Smooth muscle cell (in vitro differentiated cells): Measurements from ENCODE around the gene BAG2. TPM values are rescaled to one million over a fixed set of nuclear protein-coding genes. Genes with fewer than 3 reads are reported as not detected.

ENCODE experiments used
- DNase-seq: peaks from one replicate; lab custom pipeline; 2025; ENCODE audit not compliant: unreplicated experiment; lab: John Stamatoyannopoulos, UW
- H2AFZ ChIP-seq: fragments of 200-600 bp; sonication (generic); 2 replicates; pipeline ENCODE4 v1.6.0; 2016; ENCODE audit warnings: antibody characterized with exemption, low read depth, mild to moderate bottlenecking
- H3F3A ChIP-seq: fragments of 200-600 bp; sonication (generic); 2 replicates; pipeline ENCODE4 v1.6.0; 2017; ENCODE audit warnings: antibody characterized with exemption, low read depth
- H3K27ac ChIP-seq: fragments of 200-600 bp; sonication (generic); 2 replicates; pipeline ENCODE4 v1.5.1; 2016; ENCODE audit warnings: low read depth, mild to moderate bottlenecking
- H3K27me3 ChIP-seq: fragments of 200-600 bp; sonication (generic); 2 replicates; pipeline ENCODE4 v1.6.1; 2016; ENCODE audit warnings: low read depth, mild to moderate bottlenecking
- H3K36me3 ChIP-seq: fragments of 200-600 bp; sonication (generic); 2 replicates; pipeline ENCODE4 v1.5.1; 2016; ENCODE audit warnings: low read depth
- H3K4me1 ChIP-seq: fragments of 200-600 bp; sonication (generic); 2 replicates; pipeline ENCODE4 v1.5.1; 2016; ENCODE audit warnings: low read depth
- H3K4me2 ChIP-seq: fragments of 200-600 bp; sonication (generic); 2 replicates; pipeline ENCODE4 v1.6.0; 2016; ENCODE audit warnings: mild to moderate bottlenecking
- H3K4me3 ChIP-seq: fragments of 200-600 bp; sonication (generic); 2 replicates; pipeline ENCODE4 v1.5.1; 2016; ENCODE audit warnings: mild to moderate bottlenecking
- H3K79me2 ChIP-seq: fragments of 200-600 bp; sonication (generic); 2 replicates; pipeline ENCODE4 v1.6.0; 2016; ENCODE audit warnings: low read depth, mild to moderate bottlenecking
- H3K9ac ChIP-seq: fragments of 200-600 bp; sonication (generic); 2 replicates; pipeline ENCODE4 v1.6.0; 2016; ENCODE audit warnings: low read depth
- H3K9me3 ChIP-seq: fragments of 200-600 bp; sonication (generic); replicated peaks from 2 replicates; pipeline ENCODE4 v1.5.1; 2016; ENCODE audit warnings: low read depth
- H4K20me1 ChIP-seq: fragments of 200-600 bp; sonication (generic); 2 replicates; pipeline ENCODE4 v1.6.0; 2016; ENCODE audit warnings: low read depth
- WGBS: methylation state at CpG from one replicate; pipeline ENCODE4 v1.1.7; 2016; ENCODE audit warnings: low lambda C conversion rate; 5-methylcytosine and 5-hydroxymethylcytosine counted together
- polyA plus RNA-seq: library from polyadenylated mRNA; unstranded; fragments of >200 nt; fragmentation: Nextera tagmentation; extraction: Ambion mirVana; gene quantifications from 2 replicates; pipeline ENCODE4 v1.2.1, GENCODE V29; 2016
- total RNA-seq: library from RNA; depleted of rRNA; stranded (reverse); fragments of >200 nt; gene quantifications from 2 replicates; pipeline ENCODE4 v1.2.3, GENCODE V29; 2014
- TF ChIP-seq, protein P1 (sequence below): fragments of 200-600 bp; sonication (generic); IDR thresholded peaks from 2 replicates; pipeline ENCODE4 v1.5.1; 2017; ENCODE audit warnings: borderline replicate concordance, mild to moderate bottlenecking, antibody characterized with exemption; ENCODE audit not compliant: insufficient read depth, poor library complexity, severe bottlenecking

BAG2 gene
- total and polyA plus RNA-seq, 2 experiments from 2014 or later = 12.4 to 15.7 TPM

DNA sequence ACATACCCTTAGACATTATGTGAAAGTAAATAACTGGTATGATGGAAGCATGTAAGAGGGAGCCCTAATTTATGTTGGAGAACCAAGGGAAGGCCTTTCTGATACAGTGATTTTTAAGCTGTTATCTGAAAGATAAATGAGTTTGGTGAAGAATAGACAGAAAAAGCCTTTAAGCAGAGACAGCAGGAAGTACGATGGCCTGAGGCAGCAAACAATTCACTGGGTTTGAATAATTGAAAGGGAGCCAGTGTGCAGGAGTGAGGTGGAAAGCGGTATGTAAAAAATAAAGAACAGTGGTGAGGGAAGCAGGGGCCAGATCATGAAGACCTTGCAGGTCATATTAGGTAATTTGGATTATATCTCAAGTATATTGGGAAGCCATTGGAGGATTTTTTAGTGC lies 54.1 kb downstream of the BAG2 start:
- Histone ChIP-seq H3K9ac (no peak overlapping the region), H3K27ac (no peak overlapping the region), H3K9me3 (no peaks in the 10 kb centered on the region), H3K79me2 (peaks cover 9% of the 10 kb centered on the region), H3K4me3 (no peak overlapping the region), H3K4me2 (no peak overlapping the region), H3K4me1 (peaks cover 13% of the 10 kb centered on the region), H3F3A (no peaks in the 10 kb centered on the region), H2AFZ (no peak overlapping the region), H4K20me1 (no peaks in the 10 kb centered on the region), H3K36me3 (no peaks in the 10 kb centered on the region), H3K27me3 (no peaks in the 10 kb centered on the region)
- DNase-seq = no peak
- 81% methylated on average over 2 of the region's 2 CpGs for WGBS
- TF ChIP-seq, protein P1, sequence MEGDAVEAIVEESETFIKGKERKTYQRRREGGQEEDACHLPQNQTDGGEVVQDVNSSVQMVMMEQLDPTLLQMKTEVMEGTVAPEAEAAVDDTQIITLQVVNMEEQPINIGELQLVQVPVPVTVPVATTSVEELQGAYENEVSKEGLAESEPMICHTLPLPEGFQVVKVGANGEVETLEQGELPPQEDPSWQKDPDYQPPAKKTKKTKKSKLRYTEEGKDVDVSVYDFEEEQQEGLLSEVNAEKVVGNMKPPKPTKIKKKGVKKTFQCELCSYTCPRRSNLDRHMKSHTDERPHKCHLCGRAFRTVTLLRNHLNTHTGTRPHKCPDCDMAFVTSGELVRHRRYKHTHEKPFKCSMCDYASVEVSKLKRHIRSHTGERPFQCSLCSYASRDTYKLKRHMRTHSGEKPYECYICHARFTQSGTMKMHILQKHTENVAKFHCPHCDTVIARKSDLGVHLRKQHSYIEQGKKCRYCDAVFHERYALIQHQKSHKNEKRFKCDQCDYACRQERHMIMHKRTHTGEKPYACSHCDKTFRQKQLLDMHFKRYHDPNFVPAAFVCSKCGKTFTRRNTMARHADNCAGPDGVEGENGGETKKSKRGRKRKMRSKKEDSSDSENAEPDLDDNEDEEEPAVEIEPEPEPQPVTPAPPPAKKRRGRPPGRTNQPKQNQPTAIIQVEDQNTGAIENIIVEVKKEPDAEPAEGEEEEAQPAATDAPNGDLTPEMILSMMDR = no peak

Other genes starting within 250 kb of the BAG2 start
- gene BEND6, start 217.2 kb upstream of the BAG2 start, total RNA-seq = 5.5 and 6.2 TPM in 2 replicates
- gene BEND6, start 217.2 kb upstream of the BAG2 start, polyA plus RNA-seq = 4.8 TPM in 2 replicates
- gene KIAA1586, start 125.6 kb upstream of the BAG2 start, total RNA-seq = 13.1 and 19.7 TPM in 2 replicates
- 10.1 and 14.7 TPM in 2 replicates for gene KIAA1586, start 125.6 kb upstream of the BAG2 start, polyA plus RNA-seq
- 76.5 and 87.8 TPM in 2 replicates for gene ZNF451, start 82.1 kb upstream of the BAG2 start, total RNA-seq
- 21.1 and 23.6 TPM in 2 replicates for gene ZNF451, start 82.1 kb upstream of the BAG2 start, polyA plus RNA-seq
- 95.3 and 112 TPM in 2 replicates for gene RAB23, start 50.0 kb downstream of the BAG2 start, total RNA-seq
- 46.3 and 51.4 TPM in 2 replicates for gene RAB23, start 50.0 kb downstream of the BAG2 start, polyA plus RNA-seq
- 13.7 and 18.1 TPM in 2 replicates for gene PRIM2, start 145.3 kb downstream of the BAG2 start, total RNA-seq
- gene PRIM2, start 145.3 kb downstream of the BAG2 start, polyA plus RNA-seq = 6.3 and 7.0 TPM in 2 replicates